GM19452 (cell line): ENCODE data around the gene IDI1.
"Not testable (repeated sequence)": the region's sequence is repeated elsewhere in the genome, so short reads cannot be mapped to it uniquely, and the experiment has no call there.

ENCODE experiments used
- ATAC-seq: cut with Tn5 transposase; IDR thresholded peaks from one replicate; pipeline ENCODE4 v1.9.1; 2021; ENCODE audit not compliant: unreplicated experiment

Gene IDI1

DNA sequence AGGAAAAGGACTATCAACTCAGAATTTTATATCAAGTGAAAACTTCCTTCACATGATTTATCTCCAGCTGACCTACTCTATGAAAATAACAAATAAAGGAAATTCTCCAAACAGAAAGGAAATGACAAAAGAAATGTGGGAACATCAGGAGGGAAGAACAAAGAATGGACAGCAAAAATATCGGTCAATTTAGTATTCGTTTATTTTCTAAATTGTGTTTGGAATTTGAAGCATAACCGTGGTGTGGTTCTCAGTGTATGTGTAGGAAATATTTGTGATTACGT lies 16.0 kb upstream of the IDI1 start:
- ATAC-seq = no peak

- ATAC-seq = no peak
These were observed 14.4 kb upstream of the IDI1 start for GRCh38 chr10:1063232-1063865.

DNA sequence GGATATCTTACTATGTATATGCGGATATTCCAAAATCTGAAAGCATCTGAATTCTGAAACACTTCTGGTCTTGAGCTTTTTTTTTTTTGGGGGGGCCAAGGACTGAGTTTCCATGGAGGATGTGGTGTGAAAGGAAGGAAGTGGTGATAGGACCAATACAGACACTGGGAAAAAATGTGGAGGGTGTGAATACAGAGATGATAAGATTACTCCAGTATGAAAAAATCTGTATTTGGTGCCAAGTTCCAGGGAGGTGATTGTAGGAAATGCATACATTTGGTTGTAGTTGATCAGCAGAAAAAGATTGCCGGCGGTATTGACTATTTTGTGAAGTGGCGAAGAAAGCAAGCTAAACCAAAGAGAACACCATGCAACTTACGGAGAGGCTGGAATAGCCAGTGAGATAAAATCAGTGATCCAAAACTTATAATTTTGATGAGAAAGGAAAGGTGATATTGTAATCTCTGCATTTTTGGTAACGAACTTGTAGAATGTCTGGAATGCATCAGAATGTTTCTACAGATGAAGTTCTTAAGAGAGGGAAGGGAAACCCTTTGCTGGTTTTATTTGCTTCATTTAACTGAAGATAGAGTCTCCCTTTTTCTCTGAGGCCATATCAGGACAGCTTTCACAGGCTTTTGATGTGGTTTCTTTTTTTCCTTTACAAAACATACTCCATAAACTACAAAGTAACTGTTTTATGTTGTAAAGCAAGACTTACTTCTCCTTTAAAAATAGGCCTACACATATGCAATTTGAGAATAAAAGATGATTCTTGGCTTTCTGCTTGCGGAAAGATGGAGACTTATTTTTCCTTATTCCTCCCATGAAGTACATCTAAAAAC lies 13.2 kb upstream of the IDI1 start:
- no peak for ATAC-seq

- no peak for ATAC-seq
These were observed 11.0 kb upstream of the IDI1 start for GRCh38 chr10:1059902-1060301.

DNA sequence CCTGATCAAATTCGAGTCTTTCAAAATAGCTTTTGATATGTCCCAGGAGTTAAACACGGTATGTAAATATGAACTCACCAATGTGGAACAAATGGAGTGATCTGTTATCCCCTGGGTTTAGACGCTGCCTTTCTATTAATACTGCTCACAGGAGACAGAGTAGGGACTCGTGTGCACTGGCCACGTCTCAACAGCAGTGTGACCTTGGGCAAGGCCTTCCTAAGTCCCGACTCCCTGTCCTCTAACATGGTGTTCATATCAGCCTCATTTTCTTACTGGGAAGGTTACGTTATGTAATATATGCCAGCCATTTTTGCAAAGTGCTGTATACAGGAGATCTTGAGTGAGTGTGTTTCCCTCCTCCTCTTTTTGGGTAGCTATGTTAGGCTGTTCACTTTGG lies 9.1 kb upstream of the IDI1 start:
- no peak for ATAC-seq

GRCh38 chr10:1057106-1057657 lies 8.3 kb upstream of the IDI1 start:
- ATAC-seq = no peak

DNA sequence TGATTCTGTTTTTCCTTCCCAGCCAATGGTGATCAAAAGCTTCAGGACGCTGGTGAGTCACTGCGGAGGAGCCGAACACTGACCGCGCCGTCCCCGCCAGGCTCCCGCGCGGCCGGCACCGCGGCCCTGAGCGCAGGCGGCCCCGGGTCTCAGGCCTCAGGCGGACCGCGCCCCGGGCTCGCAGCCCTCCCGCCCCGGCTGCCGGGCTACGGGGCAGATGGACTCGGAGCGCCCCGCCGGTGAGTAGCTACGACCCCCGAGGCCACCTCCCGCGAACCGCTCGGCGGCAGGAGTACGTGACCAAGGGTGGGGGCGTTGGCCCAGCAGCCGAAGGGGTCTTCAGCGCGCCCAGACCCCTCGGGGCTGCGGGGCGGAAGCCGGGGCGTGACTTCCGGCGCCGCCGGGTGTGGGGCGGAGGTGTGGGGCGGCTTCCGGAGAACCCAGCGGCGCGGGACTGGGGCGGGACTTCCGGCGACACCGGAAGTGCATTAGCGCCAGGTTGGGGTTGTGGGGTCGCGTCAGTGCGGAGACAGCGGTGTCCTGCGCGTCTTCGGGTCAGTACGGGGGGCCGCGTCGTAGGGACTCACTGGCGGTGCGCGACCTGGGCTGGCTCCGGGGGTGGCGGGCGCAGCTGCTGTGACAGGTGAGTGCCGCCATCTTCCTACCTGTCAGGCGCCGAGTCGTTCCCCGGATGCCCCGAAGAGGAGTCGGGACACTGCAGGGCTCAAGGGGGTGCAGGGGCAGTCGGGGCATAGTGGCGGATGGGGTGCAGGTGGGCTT lies 7.6 kb upstream of the IDI1 start, which contains the start of gene WDR37:
WDR37 (plus strand) TSS at position 60 of the 780 bp plus-strand sequence. CDS start 15,771 bp downstream, outside the sequence.
- ATAC-seq = peak; percentile 94

- no peak for ATAC-seq
These were observed 5.8 kb upstream of the IDI1 start for GRCh38 chr10:1054684-1055083.

DNA sequence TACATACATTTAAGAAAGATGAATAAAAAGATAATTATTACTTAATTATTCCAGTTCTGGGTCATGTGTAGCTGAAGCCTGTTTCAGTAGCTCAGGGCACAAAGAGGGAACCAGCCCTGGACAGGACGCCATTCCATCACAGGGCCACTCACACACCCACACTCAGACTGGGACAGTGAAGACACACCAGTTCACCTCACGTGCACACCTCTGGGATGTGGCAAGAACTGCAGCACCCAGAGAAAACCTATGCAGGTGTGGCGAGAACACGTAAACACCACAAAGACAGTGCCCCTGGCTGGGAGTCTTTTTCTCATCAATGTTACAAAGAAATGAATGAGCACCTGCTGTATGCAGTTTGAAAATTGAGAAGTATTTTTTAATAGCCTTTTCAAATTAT lies 1.6 kb upstream of the IDI1 start:
- ATAC-seq = no peak

- ATAC-seq = no peak
These were observed 1.2 kb upstream of the IDI1 start for GRCh38 chr10:1050145-1050544.

DNA sequence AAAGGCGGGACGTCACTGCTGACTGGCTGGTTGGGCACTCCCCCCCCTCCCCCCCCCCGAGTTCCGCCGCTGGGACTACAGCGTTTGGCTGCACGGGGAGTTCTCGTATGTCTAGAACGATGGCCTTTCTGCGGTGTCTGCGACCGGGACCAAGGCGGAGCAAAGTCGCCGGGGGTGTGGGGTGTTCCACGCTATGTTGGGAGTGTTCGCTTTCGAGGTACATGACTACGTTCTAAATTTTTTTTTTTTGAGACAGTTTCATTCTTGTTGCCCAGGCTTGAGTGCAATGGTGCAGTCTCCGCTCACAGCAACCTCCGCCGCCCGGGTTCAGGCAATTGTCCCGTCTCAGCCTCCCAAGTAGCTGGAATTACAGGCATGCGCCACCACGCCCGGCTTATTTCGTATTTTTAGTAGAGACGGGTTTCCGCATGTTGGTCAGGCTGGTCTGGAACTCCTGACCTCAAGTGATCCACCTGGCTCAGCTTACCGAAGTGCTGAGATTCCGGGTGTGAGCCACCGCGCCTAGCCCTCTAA lies 573 bp upstream of the IDI1 start:
- no peak for ATAC-seq

DNA sequence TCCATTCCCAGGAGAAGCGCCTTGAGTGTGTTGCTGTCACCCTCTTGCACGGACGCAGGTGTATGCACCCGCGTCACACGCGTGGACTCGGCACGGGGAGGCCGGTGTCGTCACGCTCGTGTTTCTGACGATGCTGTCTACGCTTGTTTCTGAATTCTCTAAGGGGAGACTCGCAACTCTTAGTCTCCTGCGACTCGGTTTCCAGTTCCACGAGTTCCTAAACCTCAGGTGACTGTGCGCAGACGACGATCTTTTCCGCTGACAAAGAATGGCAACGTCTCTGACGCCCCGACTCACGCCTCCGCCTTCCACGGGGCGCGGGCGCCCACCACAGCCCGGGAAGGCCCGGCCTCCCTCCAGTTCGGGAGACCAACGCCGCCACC lies 579 bp downstream of the IDI1 start:
- ATAC-seq = no peak

DNA sequence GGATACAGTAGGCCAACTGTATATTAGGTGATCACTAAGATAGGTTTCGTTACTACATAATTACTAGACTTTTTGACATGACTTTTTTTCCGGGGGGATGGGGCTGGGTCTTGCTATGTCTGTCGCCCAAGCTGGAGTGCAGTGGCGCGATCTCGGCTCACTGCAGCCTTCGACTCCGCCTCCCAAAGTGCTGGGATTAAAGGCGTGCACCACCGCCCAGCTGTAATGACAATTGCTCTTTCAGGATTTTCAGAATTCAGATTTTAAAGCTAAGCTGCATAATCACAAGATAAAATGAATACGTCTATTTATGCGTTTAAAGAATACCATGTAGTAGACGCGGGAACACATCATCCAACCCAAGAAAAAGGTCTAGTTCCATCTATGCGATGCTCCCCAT lies 982 bp downstream of the IDI1 start:
- no peak for ATAC-seq

- no peak for ATAC-seq
These were observed 3.5 kb downstream of the IDI1 start for GRCh38 chr10:1045415-1045814.

DNA sequence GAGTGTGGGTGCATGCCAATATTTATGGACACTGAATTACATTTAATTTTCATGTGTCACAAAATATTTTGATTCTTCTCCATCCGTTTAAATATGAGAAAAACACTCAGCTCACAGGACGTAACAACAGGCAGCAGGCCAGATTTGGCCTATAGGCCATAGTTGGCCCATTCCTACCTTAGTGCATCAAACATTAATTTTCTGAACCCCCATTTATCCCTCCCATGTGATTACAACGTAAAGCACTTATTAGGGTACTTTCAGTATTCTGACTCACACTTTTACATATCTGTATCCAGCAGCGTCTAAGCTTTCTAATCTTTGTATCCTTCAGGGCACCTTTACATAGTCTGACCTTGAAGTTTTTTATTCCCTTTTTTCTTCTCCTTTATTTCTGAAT lies 4.0 kb downstream of the IDI1 start:
- no peak for ATAC-seq

- ATAC-seq = no peak
These were observed 4.8 kb downstream of the IDI1 start for GRCh38 chr10:1044146-1044545.

GRCh38 chr10:1043532-1043995 lies 5.4 kb downstream of the IDI1 start:
- ATAC-seq = peak; percentile 67

DNA sequence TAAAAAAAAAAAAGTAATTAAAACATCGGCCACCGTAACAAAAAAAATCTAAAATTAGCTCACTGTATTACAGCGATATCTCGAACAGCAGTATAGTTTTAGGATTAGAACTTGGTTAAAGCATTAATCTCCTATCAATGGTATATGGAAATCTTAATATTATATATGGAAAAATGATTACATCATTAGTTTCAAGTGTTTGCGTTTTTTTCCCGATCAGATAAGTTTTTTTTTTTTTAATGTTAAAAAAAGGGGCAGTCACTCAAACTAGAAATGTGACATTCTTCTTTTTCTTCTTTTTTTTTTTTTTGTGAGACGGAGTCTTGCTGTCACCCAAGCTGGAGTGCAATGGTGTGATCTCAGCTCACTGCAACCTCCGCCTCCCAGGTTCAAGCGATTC lies 7.4 kb downstream of the IDI1 start:
- no peak for ATAC-seq

- no peak for ATAC-seq
These were observed 8.8 kb downstream of the IDI1 start for GRCh38 chr10:1040133-1040532.

- not testable (repeated sequence) for ATAC-seq
These were observed 10.2 kb downstream of the IDI1 start for GRCh38 chr10:1038769-1039168.

GRCh38 chr10:1037098-1037497 lies 11.8 kb downstream of the IDI1 start:
- ATAC-seq = no peak
